Heart left ventricle (tissue), 16 donors: ENCODE data around the gene ZSWIM4. TPM values are rescaled to one million over a fixed set of nuclear protein-coding genes. Genes with fewer than 3 reads are reported as not detected.

ENCODE experiments used
- ATAC-seq, 4 donors: fragments of 200-7000 bp; cut with Tn5 transposase; one replicate each; pipeline ENCODE4 v1.9.1; 2020 to 2022; ENCODE audit warnings: moderate library complexity in 4 of 4, mild to moderate bottlenecking in 3 of 4, moderate number of reproducible peaks in 1 of 4
- DNase-seq, 5 donors: peaks; one replicate each; pipeline ENCODE4 v3.0.0-alpha.2; 2020
- H3K27ac ChIP-seq, 12 donors: fragments of 200-600 bp; sonication (generic) in 4 of 12; one replicate each; pipeline versions ENCODE4 v1.5.0 to v1.8.0; 2016 to 2022; ENCODE audit warnings: mild to moderate bottlenecking in 2 of 12
- H3K27me3 ChIP-seq, 9 donors: fragments of 200-600 bp; sonication (generic) in 2 of 9; one replicate each; pipeline versions ENCODE4 v1.5.1 to v1.8.0; 2016 to 2022; ENCODE audit warnings: mild to moderate bottlenecking in 3 of 9
- H3K36me3 ChIP-seq, 9 donors: fragments of 200-600 bp; sonication (generic) in 2 of 9; one replicate each; pipeline versions ENCODE4 v1.5.0 to v1.8.0; 2018 to 2022; ENCODE audit warnings: mild to moderate bottlenecking in 2 of 9
- H3K4me1 ChIP-seq, 12 donors: fragments of 200-600 bp; sonication (generic) in 4 of 12; one replicate each; pipeline versions ENCODE4 v1.5.0 to v1.8.0; 2016 to 2022; ENCODE audit warnings: mild to moderate bottlenecking in 3 of 12
- H3K4me3 ChIP-seq, 12 donors: fragments of 200-600 bp; sonication (generic) in 4 of 12; one replicate each; pipeline versions ENCODE4 v1.5.0 to v1.8.0; 2017 to 2022; ENCODE audit warnings: mild to moderate bottlenecking in 9 of 12, moderate library complexity in 4 of 12
- H3K9me3 ChIP-seq, 12 donors: fragments of 200-600 bp; sonication (generic) in 4 of 12; one replicate each; pipeline versions ENCODE4 v1.5.0 to v1.8.0; 2016 to 2022; ENCODE audit warnings: mild to moderate bottlenecking in 1 of 12
- CTCF ChIP-seq, 12 donors: fragments of 200-600 bp; sonication (generic) in 4 of 12; IDR thresholded peaks; one replicate each; pipeline versions ENCODE4 v1.5.0 to v1.8.0; 2018 to 2022; ENCODE audit warnings: antibody characterized with exemption in 12 of 12, mild to moderate bottlenecking in 5 of 12
- POLR2A ChIP-seq, 2 donors: fragments of 450-650 bp; IDR thresholded peaks; one replicate each; pipeline ENCODE4 v1.6.1; 2017; ENCODE audit warnings: antibody characterized with exemption in 2 of 2, mild to moderate bottlenecking in 2 of 2, moderate library complexity in 2 of 2
- WGBS, 4 donors: extraction: QIAGEN DNeasy Blood & Tissue Kit in 2 of 4; methylation state at CpG; one replicate each; pipeline versions ENCODE4 v1.1.5 to v1.1.7; 2013 to 2018; 5-methylcytosine and 5-hydroxymethylcytosine counted together
- intact Hi-C, 10 donors: fragments of 100-400 bp; cut with DNase I; formaldehyde crosslinking; loops; one replicate each; pipeline versions ENCODE4 v1.11.1 to v1.14.2; 2022
- polyA plus RNA-seq, 2 donors: library from polyadenylated mRNA; stranded (reverse); fragments of 200-250 nt; gene quantifications; one replicate each; pipeline ENCODE4 v1.2.3, GENCODE V29; 2013
- total RNA-seq, 9 donors: library from RNA; depleted of rRNA in 2 of 9; stranded (reverse); fragments of >200 nt in 2 of 9; fragmentation: NEBNext Ultra II Directional in 3 of 9; extraction: Animal tissue kit (Norgen Biotek cat#: 25700) in 3 of 9; gene quantifications; one replicate each; pipeline versions ENCODE4 v1.1.0 to v1.2.4, GENCODE V29; 2016 to 2023
- donor health status: ischemic (EF 13 %, LVEDD 7.1; RV severe dilation, severe dysfunction).
- donor health status: healthy with polysubstance abuse.
- donor health status: DM: no; HTN: yes; CAD: no.
- donor health status: DM: no; HTN: no; CAD: no.
- donor health status: ischemic (EF 25% LVEDD 6.9; RV normal size, moderate dysfunction).
- donor health status: ischemic (EF 25% LVEDD 5.7; RV mildly dilated, moderate dysfunction).
- donor health status: healthy.
- donor health status: DM: yes; HTN: yes; CAD: no.
- donor health status: ischemic (EF 35%, LVEDD 5.7; RV mildly dilated, moderate dysfunction).
- donor health status: nonischemic (EF 11% LVEDD 7.7; RV severe dilation, severe dysfunction).
- donor health status: DM: yes; HTN: yes; CAD: no.
- donor health status: PGD.
- donor health status: ischemic (EF 29% LVEDD 5.4; RV normal size, mild dysfunction).
- donor health status: nonischemic (EF 23%, LVEDD 6.1; RV moderate dilation, normal function).

ZSWIM4 gene
- total and polyA plus RNA-seq, 11 donors: 1.3 to 10.9 (median 3.3) TPM

DNA sequence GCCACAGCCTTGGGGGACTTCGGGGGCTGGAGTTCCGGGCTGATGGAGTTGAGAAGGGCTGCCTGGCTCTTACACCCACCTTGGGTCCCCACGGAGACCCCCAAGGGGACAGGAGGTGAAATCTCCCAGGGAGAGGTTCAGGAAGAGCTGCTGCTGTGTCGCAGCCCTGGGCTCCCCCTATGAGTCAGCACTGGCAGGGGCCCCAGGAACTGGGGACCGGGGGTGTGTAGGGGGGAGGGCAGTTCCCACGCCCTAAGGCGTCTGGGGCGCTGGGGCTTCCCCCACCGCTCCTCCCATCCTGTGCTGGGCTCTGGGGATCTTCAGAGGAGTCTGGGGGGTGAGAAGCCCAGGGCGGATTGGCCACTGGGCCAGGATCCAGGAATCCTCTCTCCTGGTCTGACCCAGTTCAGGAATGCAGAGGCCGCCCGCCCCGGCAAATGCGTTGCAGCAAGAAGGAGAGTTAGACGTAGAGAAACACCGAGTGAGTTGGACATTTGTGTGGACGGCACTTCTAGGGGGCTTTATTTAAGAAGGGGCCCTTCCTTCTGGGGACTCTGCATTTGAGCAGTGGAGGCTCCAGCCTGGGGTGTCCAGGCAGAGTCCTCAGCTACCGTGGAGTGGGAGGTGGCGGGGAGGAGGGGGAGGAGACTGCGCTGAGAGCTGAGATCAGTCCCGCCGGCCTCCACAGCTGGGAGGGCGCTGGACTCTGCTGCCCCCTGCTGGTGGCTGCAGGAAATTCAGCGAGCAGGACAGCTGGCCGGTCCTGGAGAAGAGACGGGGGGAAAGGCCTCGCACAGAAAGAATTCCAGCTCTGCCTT lies 66.7 kb downstream of the ZSWIM4 start:
- H3K36me3 ChIP-seq: no peaks in the 10 kb centered on the region
- peaks cover 0 to 36% (median 20%) of the 10 kb centered on the region in 12 donors for H3K4me1 ChIP-seq
- intact Hi-C loops: loop anchor here (1.0 to 10.0 kb wide), 14 partner anchors 11 to 587 kb away; partner anchors contain the start of gene ZSWIM4 (in 1 of the 10)
- peak; percentile 95 to 100 (median 98) for TF ChIP-seq CTCF (IDR thresholded peaks at IDR 0.05)
- peak in 1 of 2 donors; percentile 49 for TF ChIP-seq POLR2A (IDR thresholded peaks at IDR 0.05)
- H3K27me3 ChIP-seq: peaks cover 0 to 15% (median 0%) of the 10 kb centered on the region in 9 donors
- peak overlapping the region in 11 of 12 donors; percentile 23 to 64 (median 50) for H3K4me3 ChIP-seq
- 1 to 3% (median 2%) methylated on average over 21 to 27 of the region's 27 CpGs for WGBS, 4 donors
- ATAC-seq: peak; percentile 93 to 95 (median 94)
- peak overlapping the region; percentile 81 to 97 (median 94) for H3K27ac ChIP-seq
- peak; percentile 94 to 96 (median 95) for DNase-seq
- H3K9me3 ChIP-seq: no peaks in the 10 kb centered on the region

- peak overlapping the region in 2 of 12 donors; percentile 77 to 79 for H3K4me3 ChIP-seq
- DNase-seq (no peak), ATAC-seq (no peak)
- peaks cover 0 to 36% (median 20%) of the 10 kb centered on the region in 12 donors for H3K4me1 ChIP-seq
- peak overlapping the region in 5 of 12 donors; percentile 20 to 63 (median 62) for H3K27ac ChIP-seq
- no peaks in the 10 kb centered on the region for H3K9me3 ChIP-seq
- TF ChIP-seq POLR2A (IDR thresholded peaks at IDR 0.05): no peak
- TF ChIP-seq CTCF (IDR thresholded peaks at IDR 0.05): no peak
- H3K27me3 ChIP-seq: peaks cover 0 to 18% (median 0%) of the 10 kb centered on the region in 9 donors
- intact Hi-C loops: loop anchor here in 7 of 10 donors (5.0 to 10.0 kb wide), 7 partner anchors 57 to 589 kb away; partner anchors contain the start of gene ZSWIM4 (in 1 of the 7)
- WGBS, 4 donors: 40 to 48% (median 44%) methylated on average over 12 to 13 of the region's 13 CpGs
- H3K36me3 ChIP-seq: no peaks in the 10 kb centered on the region
These were observed 68.9 kb downstream of the ZSWIM4 start for GRCh38 chr19:13864046-13864666.

GRCh38 chr19:13864667-13865570 lies 69.7 kb downstream of the ZSWIM4 start:
- 6 to 51% (median 11%) methylated on average over 11 to 110 of the region's 113 CpGs for WGBS, 4 donors
- H3K27me3 ChIP-seq: peaks cover 0 to 18% (median 0%) of the 10 kb centered on the region in 9 donors
- H3K4me1 ChIP-seq: peaks cover 0 to 36% (median 20%) of the 10 kb centered on the region in 12 donors
- no peaks in the 10 kb centered on the region for H3K9me3 ChIP-seq
- no peaks in the 10 kb centered on the region for H3K36me3 ChIP-seq
- DNase-seq (no peak), ATAC-seq (no peak)
- TF ChIP-seq CTCF (IDR thresholded peaks at IDR 0.05) (no peak), POLR2A (IDR thresholded peaks at IDR 0.05) (no peak)
- intact Hi-C loops: loop anchor here in 7 of 10 donors (5.0 to 10.0 kb wide), 7 partner anchors 58 to 590 kb away; partner anchors contain the start of gene ZSWIM4 (in 1 of the 7)
- H3K27ac ChIP-seq: peak overlapping the region in 8 of 12 donors; percentile 18 to 79 (median 57)
- H3K4me3 ChIP-seq: peak overlapping the region; percentile 56 to 80 (median 70)
